LNCaP clone FGC (cell line): ENCODE measurements around the gene IL25.

ENCODE experiments used
- DNase-seq: peaks from one replicate; pipeline ENCODE4 v3.0.0-alpha.2; 2011; ENCODE audit warnings: low read depth
- H3K4me3 ChIP-seq: 2 replicates; pipeline ENCODE4 v1.5.1; 2011; ENCODE audit warnings: mild to moderate bottlenecking, low read depth, low read length, control low read depth
- CTCF ChIP-seq: IDR thresholded peaks from 2 replicates; pipeline ENCODE4 v1.5.1; 2012; ENCODE audit warnings: mild to moderate bottlenecking; ENCODE audit not compliant: control insufficient read depth, insufficient read depth; ENCODE audit errors: extremely low read depth

Gene IL25

DNA sequence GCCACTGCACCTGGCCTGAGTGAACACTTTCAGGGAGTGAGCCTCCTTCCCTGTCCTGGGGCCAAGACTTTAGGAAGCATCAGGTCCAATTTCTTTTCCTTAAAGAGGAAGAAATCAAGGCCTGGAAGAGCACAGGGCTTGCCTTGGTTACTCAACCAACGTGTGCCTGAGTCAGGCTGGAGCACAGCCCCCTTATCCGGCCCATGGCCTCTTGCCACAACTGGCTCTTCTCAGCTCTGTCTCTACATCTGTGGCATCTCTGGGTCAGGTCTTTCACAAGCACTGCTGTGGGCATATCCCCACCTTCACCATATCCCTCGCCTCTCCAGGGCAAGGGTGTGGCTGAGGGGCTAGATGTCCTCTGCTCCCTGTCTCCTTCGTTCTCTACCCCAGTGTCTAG is 28.7 kb downstream of the IL25 start:
- no peak for TF ChIP-seq CTCF
- no peak overlapping the region for H3K4me3 ChIP-seq
- no peak for DNase-seq

GRCh38 chr14:23402296-23403138 is 29.9 kb downstream of the IL25 start:
- TF ChIP-seq CTCF = no peak
- H3K4me3 ChIP-seq = peak overlapping the region; percentile 30
- DNase-seq = no peak

GRCh38 chr14:23403139-23403438 is 30.5 kb downstream of the IL25 start:
- DNase-seq = no peak
- TF ChIP-seq CTCF = no peak
- no peak overlapping the region for H3K4me3 ChIP-seq

DNA sequence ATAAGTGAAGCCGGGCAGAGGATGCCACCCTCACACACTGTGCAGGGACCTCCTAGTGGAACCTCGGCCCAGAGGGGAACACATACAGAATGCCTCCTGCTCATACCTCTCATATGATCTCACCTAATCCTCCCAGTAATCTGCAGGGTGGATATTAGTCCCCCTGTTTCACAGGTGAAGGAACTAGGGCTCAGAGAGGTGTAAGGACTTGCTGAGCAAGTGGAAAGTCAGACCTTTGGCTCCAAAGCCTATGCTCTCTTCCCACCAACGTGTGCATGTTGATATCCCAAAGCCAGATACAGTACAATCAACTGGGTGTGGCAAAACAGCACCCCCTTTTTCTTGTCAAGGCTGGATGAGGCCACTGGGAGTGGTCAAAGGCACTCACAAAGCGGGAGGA is 31.3 kb downstream of the IL25 start:
- TF ChIP-seq CTCF = no peak
- no peak for DNase-seq
- no peak overlapping the region for H3K4me3 ChIP-seq

DNA sequence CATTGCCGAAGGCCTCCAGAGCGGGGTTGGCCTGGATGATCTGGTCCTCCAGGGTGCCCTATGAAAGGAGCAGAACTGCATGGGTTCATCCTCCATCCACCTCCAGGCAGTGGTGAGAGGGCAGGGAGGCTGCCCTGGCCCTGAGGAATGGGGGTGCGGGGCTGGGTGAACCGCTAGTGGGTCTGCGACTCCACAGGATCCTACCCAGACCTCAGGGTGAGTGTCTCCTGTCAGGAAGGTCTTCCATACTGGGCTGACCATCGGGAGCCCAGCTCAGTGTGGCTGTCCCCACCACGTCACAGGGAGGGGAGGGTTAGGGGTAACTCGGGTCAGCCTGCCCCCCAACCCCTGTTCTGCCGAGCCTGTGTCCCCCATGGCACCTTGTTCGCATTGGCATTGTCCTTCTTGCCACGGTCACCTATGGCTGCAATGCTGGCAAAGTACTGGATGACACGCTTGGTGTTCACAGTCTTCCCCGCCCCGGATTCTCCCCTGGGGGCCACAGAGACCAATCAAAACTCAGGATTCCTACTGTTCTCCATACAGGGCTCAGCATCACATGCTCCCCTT is 31.8 kb downstream of the IL25 start:
- TF ChIP-seq CTCF = no peak

DNA sequence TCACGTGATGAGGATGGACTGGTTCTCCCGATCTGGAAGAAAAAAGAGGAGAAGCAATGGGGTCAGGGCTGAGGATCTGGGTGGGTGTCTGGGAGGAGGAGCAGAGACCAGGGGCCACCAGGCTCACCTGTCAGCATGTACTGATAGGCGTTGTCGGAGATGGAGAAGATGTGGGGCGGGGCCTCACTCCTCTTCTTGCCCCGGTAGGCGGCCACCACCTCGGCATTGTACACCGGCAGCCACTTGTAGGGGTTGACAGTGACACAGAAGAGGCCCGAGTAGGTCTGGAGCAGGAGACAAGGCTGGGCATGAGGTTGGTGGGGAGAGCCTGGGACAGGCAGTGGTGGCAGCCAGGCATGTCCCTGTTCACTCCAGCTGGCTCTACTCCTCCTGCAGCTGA is 32.5 kb downstream of the IL25 start:
- no peak for DNase-seq
- TF ChIP-seq CTCF = no peak
- no peak overlapping the region for H3K4me3 ChIP-seq

More for the DNA sequence above, 31.8 kb downstream of the IL25 start:
- DNase-seq = no peak
- H3K4me3 ChIP-seq = no peak overlapping the region

DNA sequence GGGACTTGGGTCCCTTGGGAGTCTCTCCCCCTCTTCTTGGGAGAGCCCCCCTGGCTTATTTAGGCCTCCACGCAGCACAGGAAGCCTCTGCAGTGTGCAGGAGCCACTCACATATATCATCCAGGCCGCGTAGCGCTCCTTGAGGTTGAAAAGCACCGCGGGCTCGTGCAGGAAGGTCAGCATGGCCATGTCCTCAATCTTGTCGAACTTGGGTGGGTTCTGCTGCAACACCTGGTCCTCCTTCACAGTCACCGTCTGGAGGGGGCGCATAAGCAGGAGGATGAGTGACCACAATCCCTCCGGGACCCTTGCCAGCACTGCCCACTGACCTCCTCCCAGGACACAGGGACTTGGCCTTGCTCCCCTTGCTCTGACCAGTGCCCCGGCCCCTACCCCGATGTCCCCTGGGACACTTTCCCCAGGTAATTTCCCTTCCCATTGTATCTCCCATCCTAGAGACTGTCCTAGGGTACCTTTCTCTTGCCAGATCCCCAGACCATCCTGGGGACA is 33.0 kb downstream of the IL25 start:
- H3K4me3 ChIP-seq = no peak overlapping the region
- DNase-seq = no peak

More for the DNA sequence above, 33.0 kb downstream of the IL25 start:
- no peak for TF ChIP-seq CTCF
